Measurements from ENCODE around the gene CRBN.

CRBN gene

GRCh38 chr3:3179407-3180094, at the start of gene CRBN:
TSS of gene CRBN (minus strand) at chr3:3179691. CDS start at chr3:3179687, 4 bp downstream.
- DNase-seq: peak; percentile 56

GRCh38 chr3:3227640-3228039, 48.1 kb upstream of the CRBN start:
- no peak for DNase-seq

- no peak for DNase-seq
Measured at GRCh38 chr3:3221528-3221927, 42.0 kb upstream of the CRBN start.

GRCh38 chr3:3216401-3216800, 36.9 kb upstream of the CRBN start:
- DNase-seq: no peak

- DNase-seq: no peak
Measured at GRCh38 chr3:3212781-3213440, 33.4 kb upstream of the CRBN start.

- DNase-seq: no peak
Measured at GRCh38 chr3:3209714-3210113, 30.2 kb upstream of the CRBN start.

DNA sequence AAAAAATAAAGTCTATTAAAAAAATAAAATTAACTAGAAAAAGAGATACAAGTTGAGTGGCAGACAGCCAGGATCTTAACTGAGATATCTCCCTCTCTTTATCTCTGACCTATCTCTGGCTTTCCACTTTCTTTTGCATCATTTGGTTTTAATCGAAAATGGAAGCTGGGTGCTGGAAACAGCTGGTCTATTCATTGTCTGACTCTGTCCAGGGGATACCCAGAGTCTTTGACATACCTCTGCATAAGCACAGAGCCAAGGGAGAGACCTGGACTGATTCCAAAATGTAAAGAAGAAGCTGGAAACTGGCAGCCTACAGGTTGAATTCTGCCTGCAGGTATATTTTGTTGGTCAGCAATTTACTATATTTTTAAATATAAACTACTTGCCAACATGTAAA, 29.6 kb upstream of the CRBN start:
- DNase-seq: no peak

GRCh38 chr3:3201611-3202010, 22.1 kb upstream of the CRBN start:
- DNase-seq: no peak

- DNase-seq: no peak
Measured at GRCh38 chr3:3200632-3201212, 21.2 kb upstream of the CRBN start.

- DNase-seq: no peak
Measured at GRCh38 chr3:3199306-3199705, 19.8 kb upstream of the CRBN start.

DNA sequence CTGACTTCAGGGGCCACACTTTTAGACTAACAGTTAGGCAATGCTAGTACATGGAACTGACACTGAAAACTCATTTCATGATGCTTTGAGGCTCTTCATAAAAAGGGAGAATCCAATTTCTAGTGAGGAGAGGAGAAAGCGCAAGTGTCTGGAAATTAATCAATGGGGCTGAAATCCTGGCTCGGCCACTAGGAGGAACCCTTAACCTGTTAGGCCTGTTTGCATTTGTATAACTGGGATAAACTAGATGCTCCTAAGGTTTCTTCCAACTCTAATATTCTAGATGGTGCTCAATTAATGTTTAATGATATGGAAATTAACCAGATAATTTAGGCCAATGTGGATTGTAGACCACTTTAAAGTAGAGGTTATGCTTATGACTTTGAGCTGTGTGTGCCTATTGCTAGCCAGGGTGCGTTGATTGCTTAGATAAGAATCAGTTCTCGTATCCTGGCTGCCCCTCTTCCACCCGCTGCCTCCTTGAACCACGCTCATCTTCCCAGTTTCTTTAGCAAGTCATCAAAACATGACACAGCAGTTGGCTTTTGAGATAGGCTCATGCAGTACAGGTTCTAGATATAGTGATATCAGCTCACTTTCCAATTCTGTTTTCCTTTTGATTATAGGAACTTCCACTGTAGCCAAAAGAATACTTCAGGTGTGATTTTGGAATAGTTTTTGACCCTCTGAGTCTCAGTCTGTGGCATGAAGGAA, 16.8 kb upstream of the CRBN start:
- no peak for DNase-seq

- DNase-seq: no peak
Measured at GRCh38 chr3:3194861-3195260, 15.4 kb upstream of the CRBN start.

DNA sequence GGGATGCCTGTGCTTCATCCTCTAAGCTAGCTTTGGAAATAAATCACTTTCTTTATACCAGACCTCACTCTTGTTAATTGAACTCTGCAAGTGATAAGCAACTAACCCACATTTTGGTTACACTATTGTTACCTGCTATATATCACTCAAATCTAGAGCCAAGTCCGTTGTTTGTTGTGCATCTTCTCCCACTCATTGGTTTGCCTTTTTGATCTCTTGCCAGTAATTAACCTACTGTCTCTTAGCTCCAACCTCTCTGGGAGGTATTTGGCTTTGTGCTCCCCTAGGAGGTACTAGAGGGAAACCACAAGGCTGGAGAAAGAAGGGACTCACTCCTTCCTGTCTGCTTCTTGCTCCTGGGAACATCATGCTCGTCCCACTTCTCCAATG, 12.8 kb upstream of the CRBN start:
- no peak for DNase-seq

DNA sequence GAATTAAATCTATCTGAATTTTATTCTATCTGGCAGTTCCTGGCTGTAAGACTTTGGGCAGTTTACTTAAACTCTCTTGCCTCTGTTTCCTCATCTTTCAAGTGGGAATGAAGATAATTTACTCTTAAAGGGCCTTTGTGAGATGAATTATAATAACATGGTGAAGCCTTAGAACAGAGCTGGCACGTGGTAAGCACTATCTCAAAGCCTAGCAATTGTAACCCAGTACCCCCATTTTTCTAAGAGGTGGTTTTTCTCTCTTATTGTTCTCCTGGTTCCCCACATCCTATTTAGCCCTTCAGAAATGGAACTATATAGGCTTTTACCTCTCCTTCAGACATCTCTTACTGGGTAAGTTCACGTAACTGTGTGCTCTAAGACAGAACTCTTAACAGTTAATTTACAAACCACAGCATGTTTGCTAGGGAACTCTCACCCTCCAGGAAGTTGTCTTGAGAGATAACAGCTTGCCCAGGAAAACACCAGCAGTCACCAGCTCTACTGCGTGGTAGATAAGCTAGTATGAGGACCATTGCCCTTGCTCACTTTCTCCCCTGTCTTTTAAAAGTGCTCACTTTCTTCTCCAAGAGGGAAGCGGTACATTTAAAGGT, 12.3 kb upstream of the CRBN start:
- DNase-seq: no peak

- DNase-seq: no peak
Measured at GRCh38 chr3:3189961-3190360, 10.5 kb upstream of the CRBN start.

DNA sequence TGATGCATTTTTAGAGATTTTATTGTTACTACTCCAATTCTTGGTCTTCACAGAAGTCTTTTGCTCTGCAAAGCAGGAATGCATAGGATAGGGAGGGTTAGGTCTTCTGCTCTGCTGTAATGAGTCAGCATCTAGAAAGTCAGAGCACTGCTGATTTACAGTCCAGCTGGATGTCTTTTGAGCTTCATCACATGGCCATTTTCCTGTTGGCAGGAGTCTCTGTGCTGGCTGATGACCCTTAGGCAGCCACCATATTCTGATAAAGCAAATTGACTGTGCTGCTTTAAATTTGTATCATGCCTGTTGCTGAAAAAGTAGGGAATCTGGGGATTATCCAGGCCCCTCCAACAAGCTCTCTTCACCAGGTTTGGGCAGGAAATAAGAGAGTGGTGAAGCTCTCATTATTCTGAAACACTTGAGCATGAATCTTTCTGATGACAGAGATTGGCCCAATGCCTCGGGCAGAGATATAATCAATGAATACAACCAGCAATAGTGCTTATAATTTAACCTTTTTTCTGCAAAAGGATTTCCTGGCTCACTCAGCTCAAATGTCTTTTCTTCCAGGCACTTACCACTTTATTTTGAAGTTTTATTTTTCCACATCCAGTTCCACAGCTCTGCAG, 9.7 kb upstream of the CRBN start:
- no peak for DNase-seq

DNA sequence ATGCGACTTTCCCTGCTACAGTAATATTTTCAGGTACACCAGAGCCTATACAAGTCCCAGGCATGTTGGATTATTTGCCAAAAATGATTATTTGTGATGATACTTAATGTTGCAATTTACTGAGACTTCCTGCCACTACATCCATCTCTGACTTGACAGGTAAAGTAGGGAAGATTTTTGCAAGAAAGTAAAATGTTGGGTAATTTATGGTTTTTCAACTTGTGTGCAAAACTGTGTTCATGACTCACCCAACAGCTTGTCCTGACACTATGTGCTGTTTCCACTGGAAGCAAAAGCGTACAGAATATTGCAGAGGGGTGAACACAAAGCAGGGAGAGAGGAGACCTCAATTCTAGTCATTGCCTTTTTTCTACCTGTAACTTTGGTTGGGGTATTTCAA, 5.4 kb upstream of the CRBN start:
- no peak for DNase-seq

- no peak for DNase-seq
Measured at GRCh38 chr3:3180456-3180855, 965 bp upstream of the CRBN start.

GRCh38 chr3:3178498-3179328, 778 bp downstream of the CRBN start:
- no peak for DNase-seq

DNA sequence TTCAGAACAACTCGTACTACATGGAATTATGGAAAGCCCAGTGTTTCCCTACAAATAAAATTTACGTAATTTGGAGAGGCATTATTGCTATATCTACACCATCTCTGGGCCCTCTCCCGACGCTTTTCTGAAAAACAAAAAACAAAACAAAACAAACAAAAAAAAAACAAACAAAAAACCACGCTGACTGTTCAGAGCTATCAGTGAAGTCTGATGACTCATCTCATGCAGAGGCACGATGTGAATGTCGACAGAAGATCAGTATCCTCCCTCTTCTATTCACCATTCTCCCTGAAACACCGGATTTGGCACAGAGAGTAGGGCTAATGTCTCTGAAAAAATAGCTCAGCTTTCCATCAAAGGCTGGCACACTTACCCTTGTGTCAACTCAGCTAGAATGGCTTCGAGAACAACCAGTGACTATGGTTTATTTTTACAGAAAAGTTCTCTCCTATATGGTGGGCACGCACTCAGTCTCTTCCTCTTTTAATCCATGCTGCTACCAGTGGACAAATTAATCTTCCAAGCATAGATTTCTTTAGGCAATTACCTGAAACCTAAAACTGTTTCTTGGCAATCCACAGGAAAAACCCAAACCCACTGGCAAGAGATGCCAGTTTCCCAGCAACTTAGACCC, 1.5 kb downstream of the CRBN start:
- DNase-seq: no peak

- DNase-seq: no peak
Measured at GRCh38 chr3:3172627-3173026, 6.9 kb downstream of the CRBN start.

- no peak for DNase-seq
Measured at GRCh38 chr3:3170998-3171397, 8.5 kb downstream of the CRBN start.

Measured in COR-L47 (cell line).